Measurements from ENCODE around the gene ALPI. TPM values are rescaled to one million over a fixed set of nuclear protein-coding genes. Genes with fewer than 3 reads are reported as not detected.

Gene ALPI
- total RNA-seq, 1 experiment from 2014 or later: not detected

GRCh38 chr2:232458051-232458660, 2.2 kb downstream of the ALPI start:
- H3K4me1 ChIP-seq (ENCODE audit: control insufficient read depth in 1 of 2, insufficient read depth in 2 of 2, low read length in 2 of 2): no peaks in the 10 kb centered on the region
- no peak overlapping the region for H3K4me2 ChIP-seq (ENCODE audit: low read length)
- DNase-seq (ENCODE audit: low read depth, low spot score): no peak
- H3K27ac ChIP-seq (ENCODE audit: low read depth, low read length): no peak overlapping the region
- no peak overlapping the region for H3K9ac ChIP-seq (ENCODE audit: low read length)
- ChIA-PET RAD21 (ENCODE audit: low non-redundant PET in 1 of 2, low total read pairs in 2 of 2, uncharacterized antibody in 2 of 2, unreplicated experiment in 2 of 2) (no interaction called here), CTCF (interaction anchor here (0.6 kb wide), 1 partner anchor 893 kb away, joined by 3 read pairs; no protein-coding TSS in a partner anchor), POLR2A (no interaction called here)
- no peak overlapping the region for H2AFZ ChIP-seq (ENCODE audit: low read depth, low read length, poor library complexity, severe bottlenecking)
- H3K4me3 ChIP-seq (replicated peaks in 1 of 2; ENCODE audit: low read depth in 1 of 2, low read length in 2 of 2): no peak overlapping the region
- no peaks in the 10 kb centered on the region; the same call in 1 of the 2 replicates for H3K27me3 ChIP-seq (ENCODE audit: insufficient read depth, low read length)
- no peak for ATAC-seq
- H3K36me3 ChIP-seq (ENCODE audit: control insufficient read depth in 1 of 2, insufficient read depth in 2 of 2, low read length in 2 of 2): no peaks in the 10 kb centered on the region
- no TSS peak for BruUV-seq (replicated peaks)
- intact Hi-C loops (cut with micrococcal nuclease): no loop called here
- H3K9me2 ChIP-seq (ENCODE audit: insufficient read depth): no peaks in the 10 kb centered on the region
- H3K9me3 ChIP-seq (ENCODE audit: control insufficient read depth in 1 of 2, insufficient read depth in 1 of 2, low read depth in 1 of 2, low read length in 2 of 2): no peaks in the 10 kb centered on the region
- TF ChIP-seq EGR1 (IDR thresholded peaks at IDR 0.05; ENCODE audit: low read depth) (no peak), EZH2phosphoT487 (IDR thresholded peaks at IDR 0.05; ENCODE audit: borderline replicate concordance) (no peak), TCF7L2 (IDR thresholded peaks at IDR 0.05; ENCODE audit: borderline replicate concordance, extremely low read depth, insufficient read depth, insufficient read length) (no peak), JUND (IDR thresholded peaks at IDR 0.05) (no peak), EZH2 (IDR thresholded peaks at IDR 0.05) (no peak), REST (IDR thresholded peaks at IDR 0.05; ENCODE audit: low read depth) (no peak), MAX (IDR thresholded peaks at IDR 0.05) (no peak), ZBTB33 (IDR thresholded peaks at IDR 0.05; ENCODE audit: extremely low read depth, insufficient replicate concordance, low read length) (no peak), CBX3 (IDR thresholded peaks at IDR 0.05; ENCODE audit: low read depth) (no peak), RAD21 (IDR thresholded peaks at IDR 0.05; ENCODE audit: low read depth) (no peak), ELF1 (IDR thresholded peaks at IDR 0.05; ENCODE audit: borderline replicate concordance, low read depth) (no peak), SRF (IDR thresholded peaks at IDR 0.05; ENCODE audit: low read depth) (no peak), YY1 (IDR thresholded peaks at IDR 0.05; ENCODE audit: extremely low read depth, insufficient replicate concordance, low read depth, low read length) (no peak), ATF3 (IDR thresholded peaks at IDR 0.05) (no peak), CTCF (IDR thresholded peaks at IDR 0.05 in 2 of 3, conservative IDR thresholded peaks at IDR 0.05 in 1 of 3; ENCODE audit: borderline replicate concordance in 1 of 3, insufficient read depth in 1 of 3, low read depth in 2 of 3, low read length in 2 of 3) (no peak), FOSL1 (IDR thresholded peaks at IDR 0.05; ENCODE audit: low read depth) (no peak)
- H4K20me1 ChIP-seq (ENCODE audit: insufficient read depth): no peaks in the 10 kb centered on the region
- H3K79me2 ChIP-seq (ENCODE audit: insufficient read depth, low read length): no peaks in the 10 kb centered on the region

Data from HCT116 (cell line).